NCI-H82 treated with DMSO at 0.1 percent for 48 hours (cell line): ENCODE data around the gene HSD17B8.

ENCODE experiments used
- DNase-seq: peaks from one replicate; lab custom pipeline; 2025; ENCODE audit not compliant: unreplicated experiment; lab: John Stamatoyannopoulos, UW

The HSD17B8 gene

DNA sequence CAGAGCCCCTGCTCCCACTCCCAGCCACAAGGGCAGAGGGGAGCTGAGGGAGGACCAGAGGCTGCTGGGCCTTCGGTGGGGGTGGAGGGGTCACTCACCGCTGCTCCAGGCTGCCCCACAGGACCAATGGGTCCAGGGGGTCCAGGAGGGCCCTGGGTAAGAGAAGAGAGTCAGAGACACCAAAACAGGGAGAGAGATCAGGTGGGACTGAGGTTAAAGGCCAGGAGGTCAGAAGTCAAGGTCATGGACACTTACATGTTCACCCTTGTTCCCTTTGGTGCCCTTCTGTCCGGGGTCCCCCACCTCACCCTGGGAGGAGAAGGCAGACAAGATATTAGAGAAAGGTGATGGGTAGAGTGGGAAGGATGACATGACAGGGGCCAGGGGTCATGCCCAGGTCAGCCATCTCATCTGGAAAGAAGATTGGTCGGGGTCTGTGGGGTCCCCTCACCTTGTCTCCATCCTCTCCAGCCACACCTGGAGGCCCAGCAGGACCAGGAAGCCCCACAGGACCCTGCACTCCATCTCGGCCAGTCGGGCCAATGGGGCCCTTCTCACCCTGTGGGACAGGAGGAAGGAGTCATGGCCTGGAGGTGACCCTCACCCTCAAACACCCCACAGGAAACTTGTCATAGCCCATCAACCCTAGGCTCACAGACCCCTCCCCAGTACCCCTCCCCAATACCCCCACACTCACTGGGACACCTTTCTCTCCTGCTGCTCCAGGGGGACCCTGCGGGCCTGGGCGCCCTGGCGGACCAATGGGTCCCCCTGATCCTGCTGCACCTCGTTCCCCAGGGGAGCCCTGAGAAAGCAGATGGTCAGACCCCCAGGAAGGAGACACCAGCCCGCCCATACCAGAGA is 33.2 kb upstream of the HSD17B8 start:
- DNase-seq = no peak

DNA sequence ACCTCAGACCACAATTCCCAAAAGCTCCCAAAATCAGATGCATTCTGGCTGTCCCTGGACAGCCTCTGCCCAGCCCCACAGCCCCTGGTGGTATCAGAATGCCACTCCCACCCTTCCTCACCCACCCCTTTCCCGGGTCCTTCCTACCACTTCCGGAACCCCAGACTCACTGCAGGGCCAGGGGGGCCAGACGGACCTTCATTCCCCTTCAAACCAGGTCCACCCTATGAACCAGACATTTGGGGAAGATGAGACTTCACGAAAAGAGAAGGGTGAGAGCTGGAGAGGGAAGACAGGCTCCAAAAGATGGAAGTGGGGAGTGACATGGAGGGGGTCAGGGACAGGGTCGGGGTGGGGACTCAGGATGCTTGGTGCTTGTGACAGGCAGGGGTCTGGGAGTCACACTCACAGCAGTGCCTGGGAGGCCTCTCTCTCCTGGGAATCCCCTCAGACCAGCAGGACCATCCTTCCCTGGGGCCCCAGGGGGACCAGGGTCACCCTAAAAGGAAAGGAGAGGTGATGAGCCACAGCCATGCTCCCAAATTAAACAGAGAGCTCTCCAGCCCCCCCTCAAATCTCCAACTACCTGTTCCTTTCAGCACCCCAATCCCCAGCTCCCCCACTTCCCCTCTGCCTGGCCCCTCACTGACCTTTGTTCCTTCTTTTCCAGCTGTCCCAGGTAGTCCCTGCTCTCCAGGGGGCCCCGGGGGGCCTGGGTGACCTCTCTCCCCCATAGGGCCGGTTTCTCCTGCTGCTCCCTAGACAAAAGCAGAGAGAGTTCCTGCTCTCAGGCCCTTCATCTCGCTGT is 32.4 kb upstream of the HSD17B8 start:
- DNase-seq = no peak

DNA sequence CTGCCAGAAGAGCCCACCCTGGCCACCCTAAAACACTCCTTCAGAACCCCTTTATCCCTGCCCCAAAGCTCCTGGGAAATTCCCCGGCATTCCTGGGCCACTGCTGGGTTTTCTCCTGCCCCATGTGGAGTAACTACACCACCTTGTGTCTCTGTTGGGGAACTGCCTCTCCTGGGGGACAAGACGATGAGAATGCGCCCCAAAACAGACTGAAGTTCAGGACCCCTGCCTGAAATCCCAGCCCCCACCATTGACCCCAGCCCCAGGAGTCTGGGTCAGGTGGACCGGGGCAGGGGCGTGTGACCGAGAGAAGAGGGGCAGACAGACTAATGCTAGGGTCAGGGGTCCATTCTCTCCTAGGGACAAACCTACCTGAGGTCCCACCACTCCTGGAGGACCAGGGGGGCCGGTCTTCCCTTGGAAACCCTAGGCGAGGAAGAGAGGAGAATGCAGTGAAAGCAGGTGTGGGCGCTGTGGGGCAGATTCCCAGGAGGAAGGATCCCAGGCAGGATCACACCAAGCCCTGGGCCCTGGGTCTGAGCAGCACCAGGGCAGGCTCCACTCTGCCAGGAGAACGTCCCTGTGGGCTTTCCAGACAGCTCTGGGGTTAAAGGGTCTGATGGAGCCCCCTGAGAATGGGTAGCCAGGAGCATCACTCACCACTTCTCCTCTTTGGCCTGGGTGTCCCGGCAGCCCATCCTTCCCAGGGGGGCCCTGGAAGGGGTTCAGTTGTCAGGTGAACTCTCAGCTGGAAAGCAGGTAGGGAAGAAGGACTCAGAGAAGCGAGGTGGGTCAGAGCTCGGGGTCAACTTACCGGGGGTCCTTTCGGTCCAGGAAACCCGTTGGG is 31.5 kb upstream of the HSD17B8 start:
- no peak for DNase-seq

DNA sequence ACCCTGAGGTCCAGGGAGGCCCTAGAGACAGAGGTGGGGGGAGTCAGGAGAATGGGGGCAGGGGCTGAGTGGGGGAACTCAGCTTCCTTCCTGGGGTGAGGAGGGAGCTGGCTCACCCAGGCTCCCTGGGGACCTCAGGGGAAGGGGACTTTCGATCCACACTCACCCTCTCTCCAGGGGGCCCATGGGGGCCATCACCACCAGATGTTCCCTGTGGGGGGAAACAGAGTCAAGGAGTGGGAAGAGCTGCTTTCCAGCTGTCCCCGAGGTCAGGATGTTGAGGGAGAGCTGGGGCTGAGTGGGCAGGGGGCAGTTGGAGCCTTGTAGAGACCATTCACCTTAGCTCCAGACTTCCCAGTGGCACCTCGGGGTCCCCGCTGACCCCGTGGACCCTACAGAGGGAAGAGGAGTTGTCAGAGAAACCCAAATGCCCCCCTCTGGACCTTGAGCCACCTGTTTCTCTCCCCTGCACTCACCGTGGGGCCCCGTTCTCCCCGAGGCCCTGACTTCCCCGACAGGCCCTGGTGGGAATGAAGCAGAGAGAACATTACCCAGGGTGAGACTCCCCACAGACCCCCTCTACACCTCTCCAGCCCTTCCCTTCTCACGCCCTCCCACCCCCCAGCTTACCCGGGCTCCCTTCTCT is 30.8 kb upstream of the HSD17B8 start:
- no peak for DNase-seq

- no peak for DNase-seq
Measured at GRCh38 chr6:33174784-33175183, 29.7 kb upstream of the HSD17B8 start.

DNA sequence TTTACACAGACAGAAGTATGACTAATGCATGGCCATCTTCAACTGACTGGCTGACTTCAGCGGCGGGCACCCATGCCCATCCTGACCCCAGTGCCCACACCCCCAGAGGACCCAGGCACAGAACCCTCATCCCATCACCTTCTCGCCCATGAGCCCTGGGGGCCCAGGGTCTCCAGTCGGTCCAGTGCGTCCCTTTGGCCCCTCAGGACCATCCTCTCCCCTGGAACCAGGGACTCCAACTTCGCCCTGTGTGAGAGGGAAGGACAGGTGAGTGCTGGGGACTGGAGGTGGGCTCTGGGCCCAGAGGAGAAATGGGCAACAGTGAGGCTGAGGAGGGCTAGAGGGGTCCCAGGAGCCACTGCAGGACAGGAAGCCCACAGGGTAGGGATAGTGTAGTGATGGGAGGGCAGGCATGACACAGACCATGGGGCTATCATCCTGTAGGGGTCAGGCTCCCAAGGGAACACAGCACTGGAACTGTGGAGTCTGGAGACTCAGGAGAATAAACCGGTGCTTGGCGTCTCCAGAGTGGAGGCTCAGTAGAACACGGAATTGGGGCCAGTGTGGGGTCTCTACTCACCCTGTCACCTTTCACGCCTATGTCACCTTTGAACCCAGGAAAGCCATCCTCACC is 28.9 kb upstream of the HSD17B8 start:
- DNase-seq = no peak

- DNase-seq = no peak
Measured at GRCh38 chr6:33176906-33177305, 27.5 kb upstream of the HSD17B8 start.

DNA sequence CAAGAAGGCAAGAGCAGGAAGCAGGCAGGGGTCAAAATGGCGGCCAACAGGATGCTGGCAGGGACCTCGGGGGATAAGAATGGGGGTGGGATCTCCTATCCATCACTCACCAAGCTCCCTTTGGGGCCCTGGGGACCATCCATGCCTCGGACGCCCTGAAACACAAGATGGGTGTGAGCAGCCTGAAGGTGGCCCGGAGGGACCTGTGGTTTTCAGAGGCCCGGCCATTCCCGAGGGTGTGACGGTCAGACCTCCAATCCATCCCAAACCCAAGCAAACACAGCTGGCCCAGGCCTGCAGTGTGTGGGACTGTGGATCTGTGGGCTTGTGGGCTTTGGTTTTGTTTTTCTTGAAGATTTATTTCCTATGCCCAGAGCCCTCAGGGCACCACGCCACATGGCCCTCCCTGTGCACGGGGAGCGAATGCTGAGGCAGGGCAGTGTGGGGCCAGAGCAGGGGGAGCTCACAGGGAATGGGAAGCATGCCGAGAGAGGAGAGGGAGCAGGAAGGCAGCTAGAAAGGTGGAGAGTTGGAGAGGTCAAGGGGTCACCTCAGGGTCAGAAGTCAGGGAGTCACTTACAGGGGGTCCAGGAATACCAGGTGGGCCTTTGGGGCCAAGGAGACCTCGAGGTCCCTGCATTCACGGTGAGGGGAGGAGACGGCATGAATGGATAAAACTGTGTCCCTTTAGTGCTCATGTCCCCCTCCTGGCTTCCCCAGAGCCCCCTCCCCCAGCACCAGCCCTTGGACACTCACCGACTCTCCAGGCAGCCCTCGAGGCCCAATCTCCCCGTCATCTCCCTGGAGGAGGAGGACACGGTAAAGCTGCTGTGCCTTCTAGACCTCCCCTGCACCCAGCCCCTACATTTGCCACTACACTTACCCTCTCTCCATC is 26.7 kb upstream of the HSD17B8 start:
- DNase-seq = no peak

- no peak for DNase-seq
Measured at GRCh38 chr6:33178755-33179475, 25.5 kb upstream of the HSD17B8 start.

DNA sequence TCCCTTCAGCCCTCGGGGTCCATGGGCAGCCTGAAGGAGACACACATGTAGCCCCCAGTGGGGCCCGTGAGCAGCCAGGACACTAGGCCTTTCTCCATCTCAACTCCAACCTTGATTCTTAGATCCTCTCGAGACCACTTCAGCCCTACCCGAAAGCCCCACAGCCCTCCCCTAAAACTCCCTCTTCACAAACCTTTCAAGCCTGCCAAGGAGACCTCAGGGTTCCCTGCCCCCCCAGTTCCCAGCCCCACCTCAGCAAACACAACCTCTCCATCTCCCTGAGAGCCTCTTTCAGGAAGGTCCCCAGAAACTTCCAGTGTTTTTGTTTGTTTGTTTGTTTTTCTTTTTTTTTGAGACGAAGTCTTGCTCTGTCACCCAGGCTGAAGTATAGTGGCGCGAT is 23.3 kb upstream of the HSD17B8 start:
- no peak for DNase-seq

GRCh38 chr6:33183071-33183683 is 21.3 kb upstream of the HSD17B8 start:
- DNase-seq = no peak

DNA sequence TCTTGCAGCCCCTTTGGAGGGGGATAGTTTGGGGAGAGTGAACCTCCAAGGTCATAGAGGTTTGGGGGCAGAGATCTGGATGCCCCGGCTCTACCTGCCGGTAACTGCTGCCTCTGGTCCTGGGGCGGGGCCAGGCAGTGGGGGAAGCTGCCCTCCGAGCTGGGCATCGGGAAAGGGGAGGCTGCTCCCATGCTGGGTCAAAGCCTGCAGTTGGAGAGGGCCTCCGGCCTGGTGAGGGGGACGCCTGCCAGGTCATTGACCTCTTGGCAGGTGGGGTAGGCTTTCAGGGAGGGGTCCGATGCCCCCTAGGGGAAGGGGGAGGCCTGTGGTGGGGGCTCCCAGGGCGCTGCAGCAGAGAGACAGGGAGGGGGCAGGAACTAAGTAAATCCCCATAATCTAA is 19.3 kb upstream of the HSD17B8 start:
- DNase-seq = no peak

GRCh38 chr6:33185654-33186187 is 18.7 kb upstream of the HSD17B8 start:
- no peak for DNase-seq

DNA sequence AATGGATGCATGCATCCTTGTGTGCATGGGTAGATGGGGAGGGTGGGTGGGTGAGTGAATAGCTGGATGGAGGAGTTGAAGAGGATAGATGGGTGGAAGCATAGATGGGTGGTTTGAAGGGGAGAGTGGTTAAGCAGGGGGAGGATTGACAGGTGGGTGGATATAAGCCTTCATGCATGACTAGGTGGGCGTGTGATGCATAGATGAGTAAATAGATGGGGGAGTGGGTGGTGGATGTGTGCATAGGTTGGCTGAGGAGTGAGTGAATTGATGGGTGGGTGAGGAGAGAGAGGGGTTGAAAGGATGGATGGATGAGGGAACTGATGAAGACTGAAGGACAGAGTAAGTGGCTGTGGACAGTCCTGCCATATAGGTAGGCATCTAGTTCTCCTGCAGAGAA is 16.6 kb upstream of the HSD17B8 start:
- DNase-seq = no peak

- no peak for DNase-seq
Measured at GRCh38 chr6:33189164-33189563, 15.3 kb upstream of the HSD17B8 start.

GRCh38 chr6:33189625-33190448 is 14.6 kb upstream of the HSD17B8 start:
- DNase-seq = no peak

- DNase-seq = no peak
Measured at GRCh38 chr6:33190504-33191107, 13.8 kb upstream of the HSD17B8 start.
